IPS-18c (cell line): Measurements from ENCODE around the gene TRMT13.
"Not testable (repeated sequence)": the region's sequence is repeated elsewhere in the genome, so short reads cannot be mapped to it uniquely, and the experiment has no call there.

Experiments
- H3K4me3 ChIP-seq: 2 replicates; pipeline ENCODE4 v1.7.0; 2013; ENCODE audit warnings: low read depth, mild to moderate bottlenecking, low read length, moderate library complexity; ENCODE audit not compliant: insufficient read depth
- H3K9me3 ChIP-seq: one replicate; pipeline ENCODE4 v1.6.1; 2013; ENCODE audit warnings: mild to moderate bottlenecking, low read length, moderate library complexity; ENCODE audit not compliant: control insufficient read depth, insufficient read depth

TRMT13 gene

DNA sequence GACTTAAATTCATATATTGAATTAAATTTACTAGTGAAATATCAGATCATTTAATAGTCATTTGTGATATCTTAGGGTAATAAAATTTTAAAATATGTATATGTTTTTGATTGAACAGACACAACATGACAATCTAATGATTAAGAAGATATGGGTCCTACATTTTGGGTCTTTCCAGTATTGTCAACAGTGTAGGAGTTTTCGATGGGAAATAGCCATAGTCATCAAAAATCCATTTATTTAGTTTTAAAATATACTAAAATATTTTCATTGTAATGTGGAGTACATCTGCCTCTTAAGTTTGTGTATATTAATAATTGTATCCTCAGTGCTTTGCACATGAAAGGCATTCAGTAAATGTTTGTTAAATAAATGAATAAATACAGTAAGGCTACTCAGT lies 14.0 kb downstream of the TRMT13 start:
- no peak overlapping the region for H3K4me3 ChIP-seq
- no peaks in the 10 kb centered on the region for H3K9me3 ChIP-seq

DNA sequence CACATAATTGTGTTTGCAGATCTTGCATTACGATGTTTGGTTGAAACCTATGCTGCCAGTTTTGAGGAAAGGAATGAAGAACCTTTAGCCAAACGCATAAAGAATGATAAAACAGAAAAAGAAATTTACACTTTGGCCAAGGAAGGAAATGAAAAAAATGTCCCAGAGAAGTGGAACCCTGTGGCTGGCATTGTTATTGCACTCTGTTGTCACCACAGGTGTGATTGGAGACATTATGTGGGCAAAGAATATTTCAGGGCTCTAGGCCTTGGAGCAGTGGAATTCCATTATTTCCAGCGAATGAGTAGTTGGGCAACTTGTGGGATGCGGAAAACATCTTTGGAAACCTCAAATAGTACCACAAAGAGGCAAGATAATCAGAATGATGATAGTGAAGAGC lies 14.9 kb downstream of the TRMT13 start:
- H3K9me3 ChIP-seq = no peaks in the 10 kb centered on the region
- no peak overlapping the region for H3K4me3 ChIP-seq

GRCh38 chr1:100151679-100152078 lies 18.7 kb downstream of the TRMT13 start:
- no peak overlapping the region for H3K4me3 ChIP-seq
- H3K9me3 ChIP-seq = no peaks in the 10 kb centered on the region

- no peaks in the 10 kb centered on the region for H3K9me3 ChIP-seq
- no peak overlapping the region for H3K4me3 ChIP-seq
Observed at GRCh38 chr1:100152271-100152670, 19.3 kb downstream of the TRMT13 start.

DNA sequence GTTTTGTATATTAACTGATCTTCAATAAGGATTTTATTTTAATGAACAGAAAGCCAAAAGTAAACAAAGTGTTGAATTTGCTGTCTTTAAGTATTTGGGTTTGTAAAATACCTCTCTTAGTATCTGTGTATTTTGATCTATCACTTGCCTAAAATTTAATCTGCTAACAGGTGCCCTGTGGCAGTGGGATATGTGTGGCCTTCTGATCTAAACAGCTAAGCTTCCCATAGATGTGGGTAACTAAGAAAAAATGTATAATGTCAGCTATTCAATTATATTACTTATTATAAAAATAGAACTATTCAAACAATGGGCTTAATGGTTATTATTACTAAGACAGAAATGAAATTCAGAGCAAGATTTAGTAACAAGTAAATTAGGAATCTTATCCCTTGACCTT lies 29.9 kb downstream of the TRMT13 start:
- no peak overlapping the region for H3K4me3 ChIP-seq
- no peaks in the 10 kb centered on the region for H3K9me3 ChIP-seq

GRCh38 chr1:100164216-100164615 lies 31.3 kb downstream of the TRMT13 start:
- H3K4me3 ChIP-seq = no peak overlapping the region

GRCh38 chr1:100164702-100165101 lies 31.7 kb downstream of the TRMT13 start:
- Histone ChIP-seq H3K9me3 (no peaks in the 10 kb centered on the region), H3K4me3 (no peak overlapping the region)

More at GRCh38 chr1:100164216-100164615, 31.3 kb downstream of the TRMT13 start:
- H3K9me3 ChIP-seq = no peaks in the 10 kb centered on the region

DNA sequence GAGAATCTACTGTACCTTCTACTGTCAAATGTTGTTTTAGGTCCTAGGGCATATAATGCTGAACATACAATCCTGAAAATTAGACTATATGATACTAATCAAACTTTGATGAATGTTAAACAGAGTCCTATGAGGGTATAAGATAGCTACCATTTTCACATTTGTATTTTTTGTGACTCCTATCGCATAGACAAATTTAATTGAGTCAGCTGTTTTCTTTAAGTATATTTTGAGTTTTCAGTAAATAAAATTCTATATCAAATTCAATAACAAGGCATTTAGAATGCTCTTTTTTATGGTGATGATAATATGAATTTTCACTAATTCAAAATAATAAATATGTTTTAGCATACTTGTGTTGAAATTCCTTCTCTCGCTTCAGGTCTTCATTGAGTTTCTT lies 35.1 kb downstream of the TRMT13 start:
- no peaks in the 10 kb centered on the region for H3K9me3 ChIP-seq
- no peak overlapping the region for H3K4me3 ChIP-seq

GRCh38 chr1:100177295-100178041 lies 44.5 kb downstream of the TRMT13 start:
- Histone ChIP-seq H3K4me3 (no peak overlapping the region), H3K9me3 (no peaks in the 10 kb centered on the region)

DNA sequence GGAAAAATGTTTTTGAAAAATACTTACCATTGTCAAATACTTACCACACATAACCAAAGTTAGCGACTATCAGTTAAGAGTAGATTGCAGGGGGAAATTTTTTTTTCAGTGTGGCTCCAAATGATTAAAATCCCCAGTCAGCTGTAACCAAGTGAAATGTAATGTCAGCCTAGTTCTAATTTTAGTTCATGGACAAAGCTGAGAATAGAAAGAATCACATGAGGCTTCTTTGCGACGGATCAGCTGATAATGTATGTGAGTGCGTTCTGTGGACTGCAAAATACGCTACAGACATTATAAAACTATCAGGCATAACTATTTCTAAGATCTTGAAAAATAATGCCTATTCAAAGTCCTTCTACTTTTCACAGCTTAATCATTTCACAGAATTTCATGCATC lies 45.1 kb downstream of the TRMT13 start, which contains the start of gene LRRC39:
Gene LRRC39, minus strand, starts transcription at position 166 of the 400 bp plus-strand sequence. CDS start 9,740 bp downstream, outside the sequence.
- H3K9me3 ChIP-seq = no peaks in the 10 kb centered on the region
- H3K4me3 ChIP-seq = no peak within 1 kb of the TSS

- Histone ChIP-seq H3K4me3 (no peak overlapping the region), H3K9me3 (no peaks in the 10 kb centered on the region)
Observed at GRCh38 chr1:100183370-100183769, 50.4 kb downstream of the TRMT13 start.

DNA sequence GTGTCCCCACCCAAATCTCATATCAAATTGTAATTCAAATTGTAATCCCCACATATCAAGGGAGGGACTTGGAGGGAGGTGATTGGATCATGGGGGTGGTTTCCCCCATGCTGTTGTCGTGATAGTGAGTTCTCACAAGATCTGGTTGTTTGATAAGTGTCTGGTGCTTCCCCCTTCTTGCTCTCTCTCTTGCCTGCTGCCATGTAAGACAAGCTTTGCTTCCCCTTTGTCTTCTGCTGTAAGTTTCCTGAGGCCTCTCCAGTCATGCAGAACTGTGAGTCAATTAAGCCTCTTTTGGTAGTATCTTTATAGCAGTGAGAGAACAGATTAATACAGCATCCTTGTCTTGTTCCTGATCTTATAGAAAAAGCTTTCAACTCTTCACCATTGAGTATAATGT lies 51.6 kb downstream of the TRMT13 start:
- H3K4me3 ChIP-seq = no peak overlapping the region
- H3K9me3 ChIP-seq = no peaks in the 10 kb centered on the region

DNA sequence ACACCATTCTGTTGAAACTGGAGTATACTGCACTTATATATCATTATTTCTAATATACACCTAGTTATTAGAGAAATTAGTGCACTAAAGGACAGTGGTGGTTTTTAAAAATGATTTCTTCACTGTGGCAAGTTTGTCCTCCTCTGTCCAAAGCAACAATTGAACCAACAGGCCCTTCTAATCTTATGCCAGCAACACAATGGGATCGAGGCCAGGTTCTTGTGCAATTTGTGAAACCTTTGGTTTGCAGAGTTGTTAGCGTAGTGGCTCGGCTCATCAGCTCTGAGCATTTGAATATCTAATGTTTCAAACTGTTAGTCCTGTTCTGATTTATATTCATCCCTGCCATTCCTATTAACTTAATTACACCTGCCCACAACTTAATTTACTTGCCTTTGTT lies 54.9 kb downstream of the TRMT13 start:
- H3K9me3 ChIP-seq = no peaks in the 10 kb centered on the region
- H3K4me3 ChIP-seq = no peak overlapping the region

GRCh38 chr1:100188617-100189016 lies 55.7 kb downstream of the TRMT13 start:
- Histone ChIP-seq H3K4me3 (no peak overlapping the region), H3K9me3 (no peaks in the 10 kb centered on the region)

- Histone ChIP-seq H3K9me3 (no peaks in the 10 kb centered on the region), H3K4me3 (no peak overlapping the region)
Observed at GRCh38 chr1:100198596-100198995, 65.6 kb downstream of the TRMT13 start.

GRCh38 chr1:100200060-100200459 lies 67.1 kb downstream of the TRMT13 start:
- not testable (repeated sequence) for H3K9me3 ChIP-seq, H3K4me3 ChIP-seq
